SK-N-SH (cell line): ENCODE measurements around the gene OSBPL10.

Source experiments
- EZH2phosphoT487 ChIP-seq: fragments of 200-600 bp; sonication (generic); IDR thresholded peaks from 2 replicates; pipeline ENCODE4 v1.6.1; 2017; ENCODE audit warnings: low read depth, mixed run types, mild to moderate bottlenecking, antibody characterized with exemption, moderate library complexity, borderline replicate concordance
- NRF1 ChIP-seq: IDR thresholded peaks from 2 replicates; pipeline ENCODE4 v1.6.1; 2012; ENCODE audit warnings: low read depth, mild to moderate bottlenecking, low read length
- RCOR1 ChIP-seq: fragments of 150-350 bp; IDR thresholded peaks from 2 replicates; pipeline ENCODE4 v1.6.1; 2017; ENCODE audit warnings: antibody characterized with exemption, low read length
- TF ChIP-seq, protein P1 (sequence below): fragments of 200-600 bp; sonication (generic); IDR thresholded peaks from 2 replicates; pipeline ENCODE4 v1.6.1; 2017; ENCODE audit warnings: antibody characterized with exemption, mild to moderate bottlenecking, moderate library complexity

DNA sequence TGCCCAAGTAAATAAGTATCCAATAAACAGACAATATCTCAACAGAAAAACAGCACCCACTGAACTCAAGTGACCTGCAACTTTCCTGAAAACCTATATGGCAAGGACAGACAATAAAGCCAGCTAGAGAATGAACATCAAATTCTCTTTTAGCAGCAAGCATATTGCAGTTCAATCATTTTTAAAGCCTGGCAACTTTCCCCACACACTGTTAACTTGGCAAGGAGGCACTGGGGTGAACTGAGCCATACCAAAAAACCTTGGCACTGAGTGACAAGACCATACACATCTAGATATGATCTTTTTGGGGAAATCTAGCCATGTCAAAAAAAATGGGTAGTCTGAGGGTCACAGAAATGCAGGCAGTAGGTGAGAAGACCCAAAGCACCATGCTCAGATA is 273.8 kb downstream of the OSBPL10 start:
- TF ChIP-seq NRF1 (no peak), EZH2phosphoT487 (no peak), RCOR1 (no peak)
- TF ChIP-seq, protein P1, sequence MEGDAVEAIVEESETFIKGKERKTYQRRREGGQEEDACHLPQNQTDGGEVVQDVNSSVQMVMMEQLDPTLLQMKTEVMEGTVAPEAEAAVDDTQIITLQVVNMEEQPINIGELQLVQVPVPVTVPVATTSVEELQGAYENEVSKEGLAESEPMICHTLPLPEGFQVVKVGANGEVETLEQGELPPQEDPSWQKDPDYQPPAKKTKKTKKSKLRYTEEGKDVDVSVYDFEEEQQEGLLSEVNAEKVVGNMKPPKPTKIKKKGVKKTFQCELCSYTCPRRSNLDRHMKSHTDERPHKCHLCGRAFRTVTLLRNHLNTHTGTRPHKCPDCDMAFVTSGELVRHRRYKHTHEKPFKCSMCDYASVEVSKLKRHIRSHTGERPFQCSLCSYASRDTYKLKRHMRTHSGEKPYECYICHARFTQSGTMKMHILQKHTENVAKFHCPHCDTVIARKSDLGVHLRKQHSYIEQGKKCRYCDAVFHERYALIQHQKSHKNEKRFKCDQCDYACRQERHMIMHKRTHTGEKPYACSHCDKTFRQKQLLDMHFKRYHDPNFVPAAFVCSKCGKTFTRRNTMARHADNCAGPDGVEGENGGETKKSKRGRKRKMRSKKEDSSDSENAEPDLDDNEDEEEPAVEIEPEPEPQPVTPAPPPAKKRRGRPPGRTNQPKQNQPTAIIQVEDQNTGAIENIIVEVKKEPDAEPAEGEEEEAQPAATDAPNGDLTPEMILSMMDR = no peak
